22Rv1 (cell line): ENCODE results near the gene SPECC1.

Experiments used
- ZFX ChIP-seq: fragments of 450-650 bp; IDR thresholded peaks from 2 replicates; pipeline ENCODE4 v1.6.1; 2017; ENCODE audit warnings: antibody characterized with exemption, borderline replicate concordance
- TF ChIP-seq, protein P1 (sequence below): fragments of 450-650 bp; IDR thresholded peaks from 2 replicates; pipeline ENCODE4 v1.5.1; 2017; ENCODE audit warnings: mild to moderate bottlenecking

DNA sequence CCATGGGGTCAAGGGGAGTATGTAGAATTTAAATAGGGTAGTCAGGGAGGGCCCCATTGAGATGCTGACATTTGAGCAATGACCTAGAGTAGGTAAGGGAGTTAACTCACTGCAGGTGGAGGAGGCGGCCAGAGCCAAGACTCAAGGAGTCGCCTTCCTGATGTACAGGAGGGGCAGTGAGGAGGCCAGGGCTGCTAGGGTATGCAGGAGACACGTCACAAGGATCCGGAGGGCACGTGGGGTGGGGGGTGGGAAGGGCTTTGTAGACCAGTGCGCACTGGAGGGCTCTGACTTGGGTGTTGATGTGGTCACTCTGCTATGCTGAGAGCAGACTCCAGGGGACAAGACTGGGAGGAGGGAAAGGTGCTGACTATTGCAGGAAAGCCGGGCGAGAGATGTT lies 37.5 kb downstream of the SPECC1 start:
- TF ChIP-seq, protein P1, sequence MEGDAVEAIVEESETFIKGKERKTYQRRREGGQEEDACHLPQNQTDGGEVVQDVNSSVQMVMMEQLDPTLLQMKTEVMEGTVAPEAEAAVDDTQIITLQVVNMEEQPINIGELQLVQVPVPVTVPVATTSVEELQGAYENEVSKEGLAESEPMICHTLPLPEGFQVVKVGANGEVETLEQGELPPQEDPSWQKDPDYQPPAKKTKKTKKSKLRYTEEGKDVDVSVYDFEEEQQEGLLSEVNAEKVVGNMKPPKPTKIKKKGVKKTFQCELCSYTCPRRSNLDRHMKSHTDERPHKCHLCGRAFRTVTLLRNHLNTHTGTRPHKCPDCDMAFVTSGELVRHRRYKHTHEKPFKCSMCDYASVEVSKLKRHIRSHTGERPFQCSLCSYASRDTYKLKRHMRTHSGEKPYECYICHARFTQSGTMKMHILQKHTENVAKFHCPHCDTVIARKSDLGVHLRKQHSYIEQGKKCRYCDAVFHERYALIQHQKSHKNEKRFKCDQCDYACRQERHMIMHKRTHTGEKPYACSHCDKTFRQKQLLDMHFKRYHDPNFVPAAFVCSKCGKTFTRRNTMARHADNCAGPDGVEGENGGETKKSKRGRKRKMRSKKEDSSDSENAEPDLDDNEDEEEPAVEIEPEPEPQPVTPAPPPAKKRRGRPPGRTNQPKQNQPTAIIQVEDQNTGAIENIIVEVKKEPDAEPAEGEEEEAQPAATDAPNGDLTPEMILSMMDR, result no peak
- TF ChIP-seq ZFX, result no peak
